ENCODE measurements around the gene PLPPR1. TPM values are rescaled to one million over a fixed set of nuclear protein-coding genes. Genes with fewer than 3 reads are reported as not detected.

The PLPPR1 gene
- total and polyA plus RNA-seq, 9 donors = 0.07 to 1.1 (median 0.14) TPM; not detected in 5

GRCh38 chr9:101115102-101115501 lies 86.6 kb downstream of the PLPPR1 start:
- TF ChIP-seq POLR2A (IDR thresholded peaks at IDR 0.05) (no peak), CTCF (IDR thresholded peaks at IDR 0.05) (no peak), EP300 (IDR thresholded peaks at IDR 0.05) (no peak)
- no peaks in the 10 kb centered on the region for H3K9me3 ChIP-seq
- intact Hi-C loops (cut with DNase I) = no loop called here

DNA sequence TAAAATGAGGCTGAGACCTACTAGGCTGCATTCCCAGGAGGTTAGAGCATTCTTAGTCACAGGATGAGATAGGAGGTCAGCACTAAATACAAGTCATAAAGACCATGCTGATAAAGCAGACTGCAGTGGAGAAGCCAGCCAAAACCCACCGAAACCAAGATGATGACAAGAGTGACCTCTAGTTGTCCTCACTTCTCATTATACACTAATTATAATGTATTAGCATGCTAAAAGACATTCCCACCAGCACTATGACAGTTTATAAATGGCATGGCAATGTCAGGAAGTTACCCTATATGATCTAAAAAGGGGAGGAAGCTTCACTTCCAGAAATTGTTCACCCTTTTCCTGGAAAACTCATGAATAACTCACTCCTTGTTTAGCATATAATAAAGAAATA lies 88.6 kb downstream of the PLPPR1 start:
- intact Hi-C loops (cut with DNase I) = no loop called here
- DNase-seq = no peak
- no peak for TF ChIP-seq CTCF (IDR thresholded peaks at IDR 0.05)
- no peak for TF ChIP-seq POLR2A (IDR thresholded peaks at IDR 0.05)
- no peak for TF ChIP-seq EP300 (IDR thresholded peaks at IDR 0.05)
- no peak overlapping the region for H3K4me3 ChIP-seq
- H3K27me3 ChIP-seq = no peaks in the 10 kb centered on the region
- H3K36me3 ChIP-seq = no peaks in the 10 kb centered on the region
- no peaks in the 10 kb centered on the region for H3K4me1 ChIP-seq (ENCODE audit: insufficient read depth)
- WGBS, 3 donors = 0 to 12% (median 0%) methylated on average over 1 of the region's 1 CpG
- no peak overlapping the region for H3K27ac ChIP-seq
- H3K9me3 ChIP-seq = no peaks in the 10 kb centered on the region

More at GRCh38 chr9:101115102-101115501, 86.6 kb downstream of the PLPPR1 start:
- WGBS, 3 donors = 33 to 54% (median 38%) methylated on average over 4 of the region's 4 CpGs
- H3K4me3 ChIP-seq = no peak overlapping the region
- DNase-seq = no peak
- no peaks in the 10 kb centered on the region for H3K36me3 ChIP-seq
- no peaks in the 10 kb centered on the region for H3K4me1 ChIP-seq (ENCODE audit: insufficient read depth)
- no peaks in the 10 kb centered on the region for H3K27me3 ChIP-seq
- no peak overlapping the region for H3K27ac ChIP-seq

- no peaks in the 10 kb centered on the region for H3K36me3 ChIP-seq
- no peak for DNase-seq
- TF ChIP-seq EP300 (IDR thresholded peaks at IDR 0.05) (no peak), CTCF (IDR thresholded peaks at IDR 0.05) (no peak), POLR2A (IDR thresholded peaks at IDR 0.05) (no peak)
- no peak overlapping the region for H3K4me3 ChIP-seq
- intact Hi-C loops (cut with DNase I) = no loop called here
- no peak overlapping the region for H3K27ac ChIP-seq
- H3K9me3 ChIP-seq = no peaks in the 10 kb centered on the region
- H3K4me1 ChIP-seq (ENCODE audit: insufficient read depth) = no peaks in the 10 kb centered on the region
- no peaks in the 10 kb centered on the region for H3K27me3 ChIP-seq
- 37 to 46% (median 43%) methylated on average over 3 of the region's 3 CpGs for WGBS, 3 donors
These were observed 90.8 kb downstream of the PLPPR1 start for GRCh38 chr9:101119206-101119819.

DNA sequence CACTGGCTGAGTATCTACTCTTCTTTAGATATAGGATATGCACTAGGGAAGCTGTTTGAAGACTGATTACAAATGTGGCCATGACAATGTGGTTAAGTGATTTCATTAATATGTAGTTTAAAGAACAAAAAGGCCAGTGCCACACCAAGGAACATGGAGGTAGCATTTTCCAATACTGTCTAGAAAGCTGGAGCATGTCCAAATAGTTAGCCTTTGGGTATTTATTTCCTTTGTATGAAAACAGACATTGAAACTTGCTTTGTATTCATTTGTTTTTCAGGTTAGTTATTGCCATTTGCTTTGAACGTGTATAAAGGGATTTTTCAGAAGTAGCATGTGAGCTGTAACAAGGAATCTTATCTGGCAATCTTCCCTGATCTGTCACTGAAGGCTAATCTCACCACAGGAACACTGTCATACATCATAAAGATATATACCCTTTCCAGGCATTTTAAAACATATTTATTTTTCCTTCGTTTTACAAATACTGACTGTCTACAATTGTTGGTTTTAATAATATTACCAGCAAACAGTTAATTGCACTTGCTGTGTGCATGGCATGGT lies 93.4 kb downstream of the PLPPR1 start:
- 51 to 66% (median 60%) methylated on average over 2 of the region's 2 CpGs for WGBS, 3 donors
- no peaks in the 10 kb centered on the region for H3K9me3 ChIP-seq
- no peak for TF ChIP-seq EP300 (IDR thresholded peaks at IDR 0.05)
- no peak for TF ChIP-seq CTCF (IDR thresholded peaks at IDR 0.05)
- no peak for TF ChIP-seq POLR2A (IDR thresholded peaks at IDR 0.05)
- no peak for DNase-seq
- H3K27me3 ChIP-seq = no peaks in the 10 kb centered on the region
- H3K4me1 ChIP-seq (ENCODE audit: insufficient read depth) = no peaks in the 10 kb centered on the region
- intact Hi-C loops (cut with DNase I) = no loop called here
- H3K27ac ChIP-seq = no peak overlapping the region
- no peak overlapping the region for H3K4me3 ChIP-seq
- H3K36me3 ChIP-seq = no peaks in the 10 kb centered on the region
